LNCAP (cell line): ENCODE measurements around the gene SSH2.

Experiments
- TF ChIP-seq, protein P1 (sequence below): fragments of 450-650 bp; IDR thresholded peaks from 2 replicates; pipeline ENCODE4 v1.5.1; 2017; ENCODE audit warnings: mild to moderate bottlenecking

Gene SSH2

DNA sequence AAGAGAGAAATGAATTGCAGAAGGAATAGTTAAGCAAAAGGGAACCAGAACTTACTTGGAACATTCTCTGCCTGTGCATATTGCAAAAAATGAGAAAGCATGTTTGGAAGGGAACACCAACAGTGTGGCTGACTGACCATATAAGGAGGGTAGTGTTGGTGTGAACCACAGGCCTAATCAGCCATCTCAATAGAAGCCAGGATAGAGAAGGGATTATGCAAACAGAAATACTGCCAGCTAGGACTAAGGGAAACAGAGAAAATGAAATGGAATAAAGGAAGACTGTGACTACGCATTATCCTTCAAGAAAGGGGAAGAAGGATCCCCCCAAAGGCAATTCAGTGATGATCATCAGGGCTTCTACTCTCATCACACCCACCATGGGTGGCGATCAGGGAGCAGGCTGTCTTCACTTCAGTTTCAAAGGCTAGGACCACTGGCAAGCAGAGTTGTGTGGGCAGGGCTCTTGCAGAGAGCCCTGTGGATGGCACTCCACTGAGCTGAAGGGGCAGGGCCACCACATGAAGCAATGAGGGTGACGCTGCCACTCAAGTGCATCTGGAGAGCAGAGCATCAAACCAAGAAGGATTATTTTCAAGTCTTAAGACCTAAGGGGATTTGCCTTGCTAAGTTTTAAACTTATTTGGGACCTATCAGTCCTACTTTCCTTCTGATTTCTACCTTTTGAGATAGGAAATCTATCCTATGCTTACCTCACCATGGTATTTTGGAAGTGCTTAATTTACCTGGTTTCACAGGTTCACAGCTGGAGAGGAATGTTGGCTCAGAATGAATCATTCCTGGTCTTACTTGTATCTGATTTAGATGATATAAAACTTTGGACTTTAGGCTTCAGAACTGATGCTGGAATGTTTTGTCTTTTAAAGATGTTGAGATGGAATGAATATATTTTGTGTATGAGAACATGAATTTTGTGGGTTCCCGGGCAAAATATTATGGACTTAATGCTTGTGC lies 140.5 kb downstream of the SSH2 start:
- TF ChIP-seq, protein P1, sequence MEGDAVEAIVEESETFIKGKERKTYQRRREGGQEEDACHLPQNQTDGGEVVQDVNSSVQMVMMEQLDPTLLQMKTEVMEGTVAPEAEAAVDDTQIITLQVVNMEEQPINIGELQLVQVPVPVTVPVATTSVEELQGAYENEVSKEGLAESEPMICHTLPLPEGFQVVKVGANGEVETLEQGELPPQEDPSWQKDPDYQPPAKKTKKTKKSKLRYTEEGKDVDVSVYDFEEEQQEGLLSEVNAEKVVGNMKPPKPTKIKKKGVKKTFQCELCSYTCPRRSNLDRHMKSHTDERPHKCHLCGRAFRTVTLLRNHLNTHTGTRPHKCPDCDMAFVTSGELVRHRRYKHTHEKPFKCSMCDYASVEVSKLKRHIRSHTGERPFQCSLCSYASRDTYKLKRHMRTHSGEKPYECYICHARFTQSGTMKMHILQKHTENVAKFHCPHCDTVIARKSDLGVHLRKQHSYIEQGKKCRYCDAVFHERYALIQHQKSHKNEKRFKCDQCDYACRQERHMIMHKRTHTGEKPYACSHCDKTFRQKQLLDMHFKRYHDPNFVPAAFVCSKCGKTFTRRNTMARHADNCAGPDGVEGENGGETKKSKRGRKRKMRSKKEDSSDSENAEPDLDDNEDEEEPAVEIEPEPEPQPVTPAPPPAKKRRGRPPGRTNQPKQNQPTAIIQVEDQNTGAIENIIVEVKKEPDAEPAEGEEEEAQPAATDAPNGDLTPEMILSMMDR = no peak

DNA sequence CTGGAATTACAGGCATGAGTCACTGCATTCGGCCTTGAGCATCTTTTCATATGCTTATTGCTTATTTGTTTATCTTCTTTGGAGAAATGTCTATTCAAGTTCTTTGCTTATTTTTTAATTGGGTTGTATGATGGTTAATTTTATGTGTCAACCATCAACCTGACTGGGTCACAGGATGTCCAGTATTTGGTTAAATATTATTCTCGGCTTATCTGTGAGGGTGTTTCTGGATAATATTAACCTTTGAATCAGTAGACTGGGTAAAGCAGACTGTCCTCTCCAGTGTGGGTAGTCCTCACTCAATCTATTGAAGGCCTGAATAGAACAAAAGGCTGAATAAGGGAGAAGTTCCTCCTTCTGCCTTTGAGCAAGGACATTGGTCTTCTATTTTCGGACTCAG lies 142.0 kb downstream of the SSH2 start:
- TF ChIP-seq, protein P1 = no peak

DNA sequence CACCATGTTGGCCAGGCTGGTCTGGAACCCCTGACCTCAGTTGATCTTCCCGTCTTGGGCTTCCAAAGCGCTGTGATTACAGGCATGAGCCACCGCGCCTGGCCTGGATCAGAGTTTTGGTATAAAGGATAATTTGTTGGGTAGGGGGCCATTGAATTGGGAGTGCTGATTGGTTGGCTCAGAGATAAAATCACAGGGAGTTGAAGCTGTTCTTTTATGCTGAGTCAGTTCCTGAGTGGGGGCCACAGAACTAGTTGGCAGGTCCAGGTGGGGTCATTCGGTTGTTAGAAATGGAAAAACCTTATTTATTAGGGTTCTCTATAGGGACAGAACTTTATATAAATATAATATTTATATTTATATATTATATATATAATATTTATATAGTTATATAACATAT lies 147.1 kb downstream of the SSH2 start:
- TF ChIP-seq, protein P1 = no peak

DNA sequence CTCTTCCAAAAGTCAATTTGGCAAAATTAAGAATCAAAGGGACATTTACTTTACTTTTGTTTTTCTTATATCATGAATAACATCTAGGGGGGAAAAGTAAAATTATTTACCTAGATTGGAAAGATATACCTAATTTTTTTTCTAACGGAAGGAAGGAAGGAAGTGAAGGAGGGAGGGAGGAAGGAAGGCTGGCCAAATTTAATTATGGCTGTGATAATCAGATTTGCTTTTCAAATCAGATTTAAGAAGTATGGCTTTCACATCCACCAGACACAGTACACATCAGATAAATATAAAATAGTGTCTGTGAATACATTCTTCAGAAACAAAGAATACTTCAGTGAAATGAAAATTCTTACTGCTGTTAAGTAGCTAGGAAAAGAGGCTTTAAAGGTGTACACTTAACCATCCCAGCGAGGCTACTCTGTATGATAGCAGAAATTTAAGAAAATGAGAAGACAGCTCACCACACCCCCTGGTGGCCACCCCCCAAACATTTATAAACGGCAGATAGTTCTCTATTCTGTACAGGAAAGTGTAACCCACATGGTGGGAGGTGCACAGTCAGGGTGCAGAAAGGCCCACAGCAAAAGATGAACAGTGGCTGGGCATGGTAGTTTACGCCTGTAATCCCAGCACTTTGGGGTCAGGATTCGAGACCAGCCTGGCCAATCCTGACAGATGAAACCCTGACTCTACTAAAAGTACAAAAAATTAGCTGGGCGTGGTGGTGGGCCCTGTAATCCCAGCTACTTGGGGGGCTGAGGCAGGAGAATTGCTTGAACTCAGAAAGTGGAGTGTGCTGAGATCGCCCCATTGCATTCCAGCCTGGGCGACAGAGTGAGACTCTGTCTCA lies 150.8 kb downstream of the SSH2 start:
- TF ChIP-seq, protein P1 = peak; percentile 72

DNA sequence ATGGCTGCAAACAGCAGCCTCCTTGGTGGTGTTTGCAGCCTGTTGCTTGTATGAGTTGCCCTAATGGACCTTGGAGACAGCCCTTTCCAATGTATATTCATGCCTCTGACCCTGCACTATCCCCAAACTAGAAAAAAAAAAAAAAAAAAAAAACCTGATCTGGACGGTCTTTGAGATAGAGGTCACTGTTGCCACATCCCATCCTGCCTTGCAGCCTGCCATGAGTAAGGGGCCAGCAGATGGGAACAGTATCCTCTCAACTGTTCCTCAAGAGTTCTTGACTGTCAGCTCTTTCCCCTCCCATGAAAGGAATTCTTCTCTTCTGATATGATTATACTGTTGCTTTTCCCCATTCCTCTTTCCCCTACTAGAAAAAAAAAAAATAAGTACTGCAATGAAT lies 152.4 kb downstream of the SSH2 start:
- TF ChIP-seq, protein P1 = no peak

DNA sequence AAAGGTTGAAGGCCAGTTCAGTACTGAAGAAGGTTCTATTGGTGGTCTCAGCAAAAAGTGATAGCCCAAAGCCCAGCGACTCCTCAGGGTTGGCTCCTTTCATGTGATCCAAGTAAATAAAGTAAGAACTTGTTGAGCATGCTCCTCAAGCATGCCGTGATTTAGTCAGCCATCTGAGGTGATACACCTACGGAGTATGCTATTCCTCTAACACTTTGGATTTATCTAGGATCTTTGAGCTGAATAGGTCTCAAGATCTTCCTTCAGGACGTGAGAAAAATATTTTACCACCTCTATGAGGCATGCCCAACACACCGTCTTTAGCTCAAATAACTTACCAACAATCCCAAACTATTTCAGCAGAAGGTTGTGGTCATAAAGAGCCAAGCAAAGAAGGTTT lies 154.0 kb downstream of the SSH2 start:
- TF ChIP-seq, protein P1 = no peak

DNA sequence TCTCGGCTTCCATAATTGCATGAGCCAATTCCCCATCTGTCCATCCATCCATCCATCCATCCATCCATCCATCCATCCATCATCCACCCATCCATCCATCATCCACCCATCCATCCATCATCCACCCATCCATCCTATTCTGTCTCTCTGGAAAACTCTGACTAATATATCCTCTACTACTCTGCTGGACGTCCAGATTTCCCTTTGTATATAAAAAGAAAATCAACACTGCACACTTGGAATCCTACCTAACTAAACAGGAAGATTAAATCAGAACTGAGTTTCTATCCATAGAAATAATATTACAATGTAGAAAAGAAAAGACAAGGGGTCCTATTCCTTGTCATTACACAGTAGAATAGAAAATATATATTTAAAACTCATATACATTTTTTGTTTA lies 157.0 kb downstream of the SSH2 start:
- TF ChIP-seq, protein P1 = no peak
